K562 (cell line): Measurements from ENCODE around the gene KSR2. TPM values are rescaled to one million over a fixed set of nuclear protein-coding genes. Genes with fewer than 3 reads are reported as not detected.
A peak's percentile ranks its signal among the peaks of the same experiment; 100 is the strongest.

Source experiments
- CBX2 ChIP-seq: fragments of 200-600 bp; sonication (generic); IDR thresholded peaks from one replicate; pipeline ENCODE4 v1.6.1; 2012; ENCODE audit warnings: mild to moderate bottlenecking, low read length, inconsistent platforms; ENCODE audit not compliant: insufficient read depth, poor library complexity, severe bottlenecking
- ELF1 ChIP-seq: fragments of 200-800 bp; sonication (Bioruptor generic); IDR thresholded peaks from 2 replicates; pipeline ENCODE4 v1.6.1; 2016; ENCODE audit warnings: missing genetic modification characterization, missing compliant biosample characterization
- FOXK2 ChIP-seq, 2 experiments: fragments of 450-650 bp; IDR thresholded peaks in 1 of 2; conservative IDR thresholded peaks in 1 of 2; 2 replicates each; pipeline ENCODE4 v1.6.1; 2016; ENCODE audit warnings: low read depth in 2 of 2, mild to moderate bottlenecking in 1 of 2
- KAT7 ChIP-seq: sonication (generic); formaldehyde crosslinking; IDR thresholded peaks from 2 replicates; pipeline ENCODE4 v1.8.0; 2022; ENCODE audit warnings: missing genetic modification reagents, mild to moderate bottlenecking, borderline replicate concordance
- MYC ChIP-seq, 2 experiments: fragments of 250-450 bp in 1 of 2; sonication (Bioruptor Pico) in 1 of 2; IDR thresholded peaks; 2 replicates each; pipeline versions ENCODE4 v1.5.1 to v1.6.1; 2012 to 2021; ENCODE audit warnings: low read depth in 2 of 2, borderline replicate concordance in 1 of 2, improper control_type of control experiment in 1 of 2, low read length in 1 of 2, mild to moderate bottlenecking in 1 of 2, moderate library complexity in 1 of 2
- NRF1 ChIP-seq, 2 experiments: fragments of 450-650 bp; IDR thresholded peaks in 1 of 2; conservative IDR thresholded peaks in 1 of 2; 2 replicates each; pipeline ENCODE4 v1.6.1; 2014; ENCODE audit warnings: mild to moderate bottlenecking in 2 of 2
- PHF8 ChIP-seq: fragments of 200-600 bp; sonication (generic); IDR thresholded peaks from 2 replicates; pipeline ENCODE4 v1.6.1; 2012; ENCODE audit warnings: mixed run types, mild to moderate bottlenecking, inconsistent platforms, low read length, moderate library complexity, borderline replicate concordance
- PHTF2 ChIP-seq: fragments of 250-450 bp; sonication (Bioruptor Pico); IDR thresholded peaks from 2 replicates; pipeline ENCODE4 v1.5.0; 2021; ENCODE audit warnings: mild to moderate bottlenecking
- POLR2A ChIP-seq: fragments of 450-650 bp; conservative IDR thresholded peaks from 2 replicates; pipeline ENCODE4 v1.6.1; 2016
- RAD51 ChIP-seq: fragments of 450-650 bp; IDR thresholded peaks from 2 replicates; pipeline ENCODE4 v1.7.1; 2016; ENCODE audit warnings: low read depth, mild to moderate bottlenecking, borderline replicate concordance
- ZNF280B ChIP-seq: fragments of 250-450 bp; sonication (Bioruptor Pico); IDR thresholded peaks from 2 replicates; pipeline ENCODE4 v1.5.1; 2021; ENCODE audit warnings: mild to moderate bottlenecking
- polyA plus RNA-seq, 8 experiments: library from polyadenylated mRNA; depleted of rRNA in 4 of 8; stranded (reverse) in 5 of 8; unstranded in 3 of 8; fragments of >200 nt; fragmentation: Nextera tagmentation in 2 of 8; fragmentation: Illumina TruSeq in 1 of 8; extraction: Ambion mirVana in 2 of 8; extraction: Trizol in 1 of 8; gene quantifications; 2 replicates each; pipeline versions ENCODE4 v1.2.1 to v1.2.3, GENCODE V29; 2011 to 2014; ENCODE audit warnings: inconsistent platforms in 1 of 8, missing spikeins in 1 of 8
- total RNA-seq, 7 experiments: library from RNA; depleted of rRNA in 6 of 7; stranded (reverse); fragments of >200 nt in 6 of 7; fragmentation: Illumina TruSeq in 2 of 7; extraction: Trizol in 2 of 7; gene quantifications; 2 replicates each; pipeline versions ENCODE4 v1.2.1 to v1.2.3, GENCODE V29; 2011 to 2021; ENCODE audit warnings: low replicate concordance in 1 of 7
- TF ChIP-seq, protein P1 (sequence below), 2 experiments: fragments of 450-650 bp; formaldehyde crosslinking in 1 of 2; IDR thresholded peaks; 2 replicates each; pipeline versions ENCODE4 v1.4.0 to v1.6.1; 2014 to 2020; ENCODE audit warnings: mild to moderate bottlenecking in 2 of 2, borderline replicate concordance in 1 of 2, low read depth in 1 of 2

Gene KSR2
- total and polyA plus RNA-seq, 9 of the 15 experiments (the other 6 are each of a cell fraction or from before 2014, with no cell fraction given) = not detected

GRCh38 chr12:117685110-117685926 is 283.5 kb downstream of the KSR2 start (continued):
- TF ChIP-seq, protein P1, sequence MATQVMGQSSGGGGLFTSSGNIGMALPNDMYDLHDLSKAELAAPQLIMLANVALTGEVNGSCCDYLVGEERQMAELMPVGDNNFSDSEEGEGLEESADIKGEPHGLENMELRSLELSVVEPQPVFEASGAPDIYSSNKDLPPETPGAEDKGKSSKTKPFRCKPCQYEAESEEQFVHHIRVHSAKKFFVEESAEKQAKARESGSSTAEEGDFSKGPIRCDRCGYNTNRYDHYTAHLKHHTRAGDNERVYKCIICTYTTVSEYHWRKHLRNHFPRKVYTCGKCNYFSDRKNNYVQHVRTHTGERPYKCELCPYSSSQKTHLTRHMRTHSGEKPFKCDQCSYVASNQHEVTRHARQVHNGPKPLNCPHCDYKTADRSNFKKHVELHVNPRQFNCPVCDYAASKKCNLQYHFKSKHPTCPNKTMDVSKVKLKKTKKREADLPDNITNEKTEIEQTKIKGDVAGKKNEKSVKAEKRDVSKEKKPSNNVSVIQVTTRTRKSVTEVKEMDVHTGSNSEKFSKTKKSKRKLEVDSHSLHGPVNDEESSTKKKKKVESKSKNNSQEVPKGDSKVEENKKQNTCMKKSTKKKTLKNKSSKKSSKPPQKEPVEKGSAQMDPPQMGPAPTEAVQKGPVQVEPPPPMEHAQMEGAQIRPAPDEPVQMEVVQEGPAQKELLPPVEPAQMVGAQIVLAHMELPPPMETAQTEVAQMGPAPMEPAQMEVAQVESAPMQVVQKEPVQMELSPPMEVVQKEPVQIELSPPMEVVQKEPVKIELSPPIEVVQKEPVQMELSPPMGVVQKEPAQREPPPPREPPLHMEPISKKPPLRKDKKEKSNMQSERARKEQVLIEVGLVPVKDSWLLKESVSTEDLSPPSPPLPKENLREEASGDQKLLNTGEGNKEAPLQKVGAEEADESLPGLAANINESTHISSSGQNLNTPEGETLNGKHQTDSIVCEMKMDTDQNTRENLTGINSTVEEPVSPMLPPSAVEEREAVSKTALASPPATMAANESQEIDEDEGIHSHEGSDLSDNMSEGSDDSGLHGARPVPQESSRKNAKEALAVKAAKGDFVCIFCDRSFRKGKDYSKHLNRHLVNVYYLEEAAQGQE (IDR thresholded peaks at IDR 0.05; ENCODE audit: borderline replicate concordance) = peak; percentile 33; the same call in 1 of the 2 replicates
- TF ChIP-seq, protein P1 (CRISPR knock-in tag; IDR thresholded peaks at IDR 0.05; ENCODE audit: low read depth) = no peak
- TF ChIP-seq RAD51 (peak; percentile 69; the same call in 1 of the 2 replicates), CBX2 (no peak), MYC (IDR thresholded peaks at IDR 0.05; ENCODE audit: low read depth, low read length) (0 out of 2 replicates have a peak, but pooled peaks have one; percentile 54), MYC (CRISPR knock-in tag; IDR thresholded peaks at IDR 0.05; ENCODE audit: borderline replicate concordance, low read depth) (no peak), ELF1 (peak; percentile 29; the same call in 1 of the 2 replicates), FOXK2 (conservative IDR thresholded peaks at IDR 0.05 in 1 of 2, IDR thresholded peaks at IDR 0.05 in 1 of 2; ENCODE audit: low read depth in 2 of 2) (no peak), PHTF2 (CRISPR knock-in tag) (no peak), ZNF280B (CRISPR knock-in tag) (no peak), POLR2A (no peak), NRF1 (conservative IDR thresholded peaks at IDR 0.05 in 1 of 2, IDR thresholded peaks at IDR 0.05 in 1 of 2) (0 out of 4 replicates have a peak, but pooled peaks have one; percentile 15 to 16), KAT7 (CRISPR knock-in tag) (no peak), PHF8 (no peak)
